ENCODE measurements around the gene ENOX2.

The ENOX2 gene

DNA sequence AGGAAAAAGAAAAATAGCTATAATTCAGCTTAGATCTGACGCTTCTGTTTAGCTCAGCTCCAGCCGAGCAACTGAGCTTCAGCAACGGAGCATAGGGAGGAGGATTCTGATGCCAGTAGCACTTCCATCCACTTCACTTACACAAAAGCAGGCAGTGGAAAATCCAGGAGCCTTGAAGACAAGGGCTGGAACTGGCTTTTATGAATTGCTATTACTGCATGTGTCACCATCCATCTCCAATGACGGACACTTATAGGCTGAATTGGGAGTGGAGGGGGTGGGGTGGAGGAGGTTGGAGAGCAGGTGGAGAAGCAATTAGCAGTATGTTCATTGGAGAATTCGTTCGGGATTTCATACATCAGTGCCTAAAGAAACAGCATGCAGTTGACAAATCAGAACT, 15.6 kb downstream of the ENOX2 start:
- TF ChIP-seq, protein P1, sequence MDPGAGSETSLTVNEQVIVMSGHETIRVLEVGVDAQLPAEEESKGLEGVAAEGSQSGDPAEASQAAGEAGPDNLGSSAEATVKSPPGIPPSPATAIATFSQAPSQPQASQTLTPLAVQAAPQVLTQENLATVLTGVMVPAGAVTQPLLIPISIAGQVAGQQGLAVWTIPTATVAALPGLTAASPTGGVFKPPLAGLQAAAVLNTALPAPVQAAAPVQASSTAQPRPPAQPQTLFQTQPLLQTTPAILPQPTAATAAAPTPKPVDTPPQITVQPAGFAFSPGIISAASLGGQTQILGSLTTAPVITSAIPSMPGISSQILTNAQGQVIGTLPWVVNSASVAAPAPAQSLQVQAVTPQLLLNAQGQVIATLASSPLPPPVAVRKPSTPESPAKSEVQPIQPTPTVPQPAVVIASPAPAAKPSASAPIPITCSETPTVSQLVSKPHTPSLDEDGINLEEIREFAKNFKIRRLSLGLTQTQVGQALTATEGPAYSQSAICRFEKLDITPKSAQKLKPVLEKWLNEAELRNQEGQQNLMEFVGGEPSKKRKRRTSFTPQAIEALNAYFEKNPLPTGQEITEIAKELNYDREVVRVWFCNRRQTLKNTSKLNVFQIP (CRISPR knock-in tag; IDR thresholded peaks at IDR 0.05; ENCODE audit: borderline replicate concordance, low read depth), result no peak
- TF ChIP-seq ZFP30 (CRISPR knock-in tag; IDR thresholded peaks at IDR 0.05) (no peak), ZNF8 (CRISPR knock-in tag; IDR thresholded peaks at IDR 0.05) (no peak), CSDC2 (CRISPR knock-in tag; IDR thresholded peaks at IDR 0.05) (no peak), ZNF565 (CRISPR knock-in tag; conservative IDR thresholded peaks at IDR 0.05; ENCODE audit: low read depth) (no peak), CSRNP3 (CRISPR knock-in tag; IDR thresholded peaks at IDR 0.05) (no peak), SNAI2 (CRISPR knock-in tag; IDR thresholded peaks at IDR 0.05) (no peak), TSHZ2 (CRISPR knock-in tag; IDR thresholded peaks at IDR 0.05) (no peak), TCF4 (CRISPR knock-in tag; IDR thresholded peaks at IDR 0.05; ENCODE audit: borderline replicate concordance) (no peak)
- TF ChIP-seq, protein P2, sequence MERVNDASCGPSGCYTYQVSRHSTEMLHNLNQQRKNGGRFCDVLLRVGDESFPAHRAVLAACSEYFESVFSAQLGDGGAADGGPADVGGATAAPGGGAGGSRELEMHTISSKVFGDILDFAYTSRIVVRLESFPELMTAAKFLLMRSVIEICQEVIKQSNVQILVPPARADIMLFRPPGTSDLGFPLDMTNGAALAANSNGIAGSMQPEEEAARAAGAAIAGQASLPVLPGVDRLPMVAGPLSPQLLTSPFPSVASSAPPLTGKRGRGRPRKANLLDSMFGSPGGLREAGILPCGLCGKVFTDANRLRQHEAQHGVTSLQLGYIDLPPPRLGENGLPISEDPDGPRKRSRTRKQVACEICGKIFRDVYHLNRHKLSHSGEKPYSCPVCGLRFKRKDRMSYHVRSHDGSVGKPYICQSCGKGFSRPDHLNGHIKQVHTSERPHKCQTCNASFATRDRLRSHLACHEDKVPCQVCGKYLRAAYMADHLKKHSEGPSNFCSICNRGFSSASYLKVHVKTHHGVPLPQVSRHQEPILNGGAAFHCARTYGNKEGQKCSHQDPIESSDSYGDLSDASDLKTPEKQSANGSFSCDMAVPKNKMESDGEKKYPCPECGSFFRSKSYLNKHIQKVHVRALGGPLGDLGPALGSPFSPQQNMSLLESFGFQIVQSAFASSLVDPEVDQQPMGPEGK (CRISPR knock-in tag; IDR thresholded peaks at IDR 0.05; ENCODE audit: borderline replicate concordance), result no peak
- no peak for ATAC-seq

GRCh38 chrX:130885996-130886395, 17.0 kb downstream of the ENOX2 start:
- TF ChIP-seq PPARA (CRISPR knock-in tag; IDR thresholded peaks at IDR 0.05; ENCODE audit: borderline replicate concordance) (no peak), OSR1 (CRISPR knock-in tag; IDR thresholded peaks at IDR 0.05) (no peak), ZFP3 (CRISPR knock-in tag; IDR thresholded peaks at IDR 0.05) (no peak), BACH2 (CRISPR knock-in tag; IDR thresholded peaks at IDR 0.05; ENCODE audit: borderline replicate concordance) (no peak), ARNTL (CRISPR knock-in tag; IDR thresholded peaks at IDR 0.05; ENCODE audit: borderline replicate concordance, low read depth) (no peak)
- TF ChIP-seq, protein P1 (CRISPR knock-in tag; IDR thresholded peaks at IDR 0.05; ENCODE audit: borderline replicate concordance, low read depth), result no peak
- ATAC-seq, result no peak

GRCh38 chrX:130885508-130885907, 17.5 kb downstream of the ENOX2 start:
- TF ChIP-seq, protein P1 (CRISPR knock-in tag; IDR thresholded peaks at IDR 0.05; ENCODE audit: borderline replicate concordance, low read depth), result no peak
- TF ChIP-seq GLIS3 (CRISPR knock-in tag; IDR thresholded peaks at IDR 0.05), result no peak
- no peak for TF ChIP-seq TOX (CRISPR knock-in tag; IDR thresholded peaks at IDR 0.05; ENCODE audit: borderline replicate concordance)
- TF ChIP-seq ZNF565 (CRISPR knock-in tag; conservative IDR thresholded peaks at IDR 0.05; ENCODE audit: low read depth), result no peak
- TF ChIP-seq ZNF8 (CRISPR knock-in tag; IDR thresholded peaks at IDR 0.05), result no peak
- no peak for ATAC-seq

Data from SK-N-SH treated with all-trans-retinoic acid at 6 μM for 48 hours (cell line).